ENCODE results near the gene EVA1C. TPM values are rescaled to one million over a fixed set of nuclear protein-coding genes. Genes with fewer than 3 reads are reported as not detected.

EVA1C gene
- total RNA-seq, 1 donor from 2014 or later = 1.2 TPM

DNA sequence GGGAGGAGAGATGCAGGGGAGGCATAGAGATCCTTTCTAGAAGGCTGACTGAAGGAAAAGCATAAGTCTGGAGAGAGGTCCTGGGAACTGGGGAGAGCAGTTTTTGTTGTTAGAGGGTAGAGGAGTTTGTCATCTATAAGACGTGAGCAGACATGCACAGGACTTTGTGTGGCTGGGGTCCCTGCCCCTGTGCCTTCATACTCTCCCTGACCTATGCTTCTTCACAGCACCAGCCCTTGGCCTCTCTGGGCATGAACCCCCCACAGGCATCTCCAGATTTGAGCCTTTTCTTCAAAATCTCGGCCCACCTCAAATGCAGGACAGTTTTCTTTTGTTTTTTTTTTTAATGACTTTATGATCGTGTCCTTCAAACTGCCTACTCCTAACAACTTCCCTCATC lies 79.9 kb downstream of the EVA1C start:
- H3K36me3 Mint-ChIP-seq = no peaks in the 10 kb centered on the region
- peaks cover 25% of the 10 kb centered on the region for H3F3A ChIP-seq (ENCODE audit: low read depth)
- no peaks in the 10 kb centered on the region for H3K9me3 ChIP-seq (ENCODE audit: low read depth)
- H3K27me3 Mint-ChIP-seq (ENCODE audit: insufficient read depth, low read depth) = no peaks in the 10 kb centered on the region
- peak overlapping the region; percentile 66 for H3K4me2 ChIP-seq
- DNase-seq (ENCODE audit: low spot score) = no peak
- H3K27ac ChIP-seq = peak overlapping the region; percentile 90
- TF ChIP-seq EZH2 (IDR thresholded peaks at IDR 0.05) = no peak
- no peak for TF ChIP-seq CTCF (IDR thresholded peaks at IDR 0.05)
- no peak for TF ChIP-seq EZH2phosphoT487 (IDR thresholded peaks at IDR 0.05)
- H3K4me3 ChIP-seq = peak overlapping the region; percentile 19
- H3K4me3 Mint-ChIP-seq = no peak overlapping the region
- no peaks in the 10 kb centered on the region for H3K79me2 ChIP-seq (ENCODE audit: low read depth)
- no peaks in the 10 kb centered on the region for H3K27me3 ChIP-seq
- no peak overlapping the region for H3K9ac ChIP-seq
- no peaks in the 10 kb centered on the region for H3K36me3 ChIP-seq
- H2AFZ ChIP-seq (replicated peaks) = no peak overlapping the region
- no peaks in the 10 kb centered on the region for H4K20me1 ChIP-seq (ENCODE audit: low read depth)
- no peak overlapping the region for H3K27ac Mint-ChIP-seq
- peaks cover 18% of the 10 kb centered on the region for H3K4me1 ChIP-seq
- H3K4me1 Mint-ChIP-seq = peaks cover 4% of the 10 kb centered on the region
- H3K9me3 Mint-ChIP-seq = peaks cover 8% of the 10 kb centered on the region

DNA sequence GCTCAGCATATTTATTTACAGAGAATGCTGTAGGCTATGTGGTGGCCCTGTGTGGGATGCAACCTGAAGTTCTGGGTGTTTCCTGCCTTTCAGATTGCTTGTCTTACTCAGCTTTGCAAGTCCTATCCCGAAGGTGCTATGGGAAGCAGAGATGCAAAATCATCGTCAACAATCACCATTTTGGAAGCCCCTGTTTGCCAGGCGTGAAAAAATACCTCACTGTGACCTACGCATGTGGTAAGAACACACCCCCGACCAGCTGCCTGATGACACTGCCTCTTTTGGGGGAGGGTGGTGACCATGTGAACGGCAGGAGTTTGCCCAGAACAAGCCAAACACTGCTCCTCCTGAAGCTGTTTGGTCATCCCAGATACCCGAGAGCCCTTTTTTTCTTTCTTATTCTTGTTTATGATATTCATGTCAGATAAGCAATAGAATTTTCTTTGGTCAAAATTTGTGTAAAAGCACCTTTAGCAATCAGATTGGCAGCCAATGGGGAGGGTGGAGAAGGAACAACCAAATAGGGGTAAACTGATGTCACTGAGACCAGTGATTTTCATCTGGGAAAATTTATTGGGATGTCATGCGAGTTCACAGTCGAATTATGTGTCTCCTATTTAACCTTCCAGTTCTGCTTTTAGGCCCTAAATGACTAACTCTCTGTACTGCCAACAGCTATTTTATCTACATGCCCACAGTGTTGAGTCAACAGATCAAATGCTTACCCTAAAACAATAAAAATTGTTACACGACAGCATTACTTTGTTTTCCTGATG lies 82.6 kb downstream of the EVA1C start:
- no peaks in the 10 kb centered on the region for H4K20me1 ChIP-seq (ENCODE audit: low read depth)
- H3F3A ChIP-seq (ENCODE audit: low read depth) = peaks cover 34% of the 10 kb centered on the region
- no peak for DNase-seq (ENCODE audit: low spot score)
- Mint-ChIP-seq H3K27me3 (ENCODE audit: insufficient read depth, low read depth) (peaks cover 3% of the 10 kb centered on the region), H3K36me3 (no peaks in the 10 kb centered on the region), H3K4me3 (no peak overlapping the region), H3K27ac (no peak overlapping the region), H3K4me1 (peaks cover 21% of the 10 kb centered on the region), H3K9me3 (peaks cover 2% of the 10 kb centered on the region)
- no peak overlapping the region for H3K4me3 ChIP-seq
- H3K9me3 ChIP-seq (ENCODE audit: low read depth) = no peaks in the 10 kb centered on the region
- H3K4me1 ChIP-seq = peaks cover 30% of the 10 kb centered on the region
- no peaks in the 10 kb centered on the region for H3K79me2 ChIP-seq (ENCODE audit: low read depth)
- no peak for TF ChIP-seq CTCF (IDR thresholded peaks at IDR 0.05)
- no peak for TF ChIP-seq EZH2phosphoT487 (IDR thresholded peaks at IDR 0.05)
- H3K27ac ChIP-seq = no peak overlapping the region
- no peaks in the 10 kb centered on the region for H3K36me3 ChIP-seq
- H3K4me2 ChIP-seq = no peak overlapping the region
- H2AFZ ChIP-seq (replicated peaks) = no peak overlapping the region
- no peak overlapping the region for H3K9ac ChIP-seq
- no peaks in the 10 kb centered on the region for H3K27me3 ChIP-seq

DNA sequence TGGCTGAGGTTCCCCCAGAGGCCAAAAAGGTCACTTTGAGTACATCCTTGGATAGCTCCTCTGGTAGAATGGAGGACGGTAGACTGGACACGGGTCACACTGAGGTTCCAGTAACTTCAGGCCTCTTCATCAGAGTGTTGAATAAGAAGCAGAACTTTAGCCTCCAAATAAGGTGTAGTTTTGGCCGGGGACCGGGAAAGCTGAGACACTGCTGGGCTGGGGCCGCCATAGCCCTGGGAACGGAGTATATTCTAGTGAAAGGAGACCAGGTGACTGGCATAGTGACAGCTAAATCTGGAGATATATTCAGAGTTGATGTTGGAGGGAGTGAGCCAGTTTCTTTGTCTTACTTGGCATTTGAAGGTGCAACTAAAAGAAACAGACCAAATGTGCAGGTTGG lies 84.1 kb downstream of the EVA1C start:
- Histone ChIP-seq H2AFZ (replicated peaks) (no peak overlapping the region), H3K27ac (no peak overlapping the region), H3K4me3 (no peak overlapping the region), H3K9ac (no peak overlapping the region), H3K79me2 (ENCODE audit: low read depth) (no peaks in the 10 kb centered on the region), H4K20me1 (ENCODE audit: low read depth) (no peaks in the 10 kb centered on the region), H3K9me3 (ENCODE audit: low read depth) (no peaks in the 10 kb centered on the region), H3K4me1 (peaks cover 30% of the 10 kb centered on the region), H3K27me3 (no peaks in the 10 kb centered on the region), H3K36me3 (no peaks in the 10 kb centered on the region), H3F3A (ENCODE audit: low read depth) (peaks cover 34% of the 10 kb centered on the region), H3K4me2 (no peak overlapping the region)
- Mint-ChIP-seq H3K27ac (no peak overlapping the region), H3K36me3 (no peaks in the 10 kb centered on the region), H3K27me3 (ENCODE audit: insufficient read depth, low read depth) (peaks cover 3% of the 10 kb centered on the region), H3K4me3 (no peak overlapping the region), H3K4me1 (peaks cover 22% of the 10 kb centered on the region), H3K9me3 (peaks cover 2% of the 10 kb centered on the region)
- no peak for DNase-seq (ENCODE audit: low spot score)
- TF ChIP-seq EZH2phosphoT487 (IDR thresholded peaks at IDR 0.05) (no peak), EZH2 (IDR thresholded peaks at IDR 0.05) (no peak), CTCF (IDR thresholded peaks at IDR 0.05) (no peak)

All from neural progenitor cell (in vitro differentiated cells).